Muscle of back (tissue), 11 donors: ENCODE measurements around the gene TPCN1. TPM values are rescaled to one million over a fixed set of nuclear protein-coding genes. Genes with fewer than 3 reads are reported as not detected.
"Not testable (repeated sequence)": the region's sequence is repeated elsewhere in the genome, so short reads cannot be mapped to it uniquely, and the experiment has no call there.

Source experiments
- DNase-seq, 3 donors: peaks; one replicate each; pipeline versions ENCODE4 v3.0.0 to v3.0.0-alpha.2; 2013
- polyA plus RNA-seq, 10 donors: library from polyadenylated mRNA; unstranded; fragments of 120-200 nt; gene quantifications; one replicate each; pipeline ENCODE4 v1.2.1, GENCODE V29; 2013; ENCODE audit not compliant: insufficient read length in 10 of 10

The TPCN1 gene
- polyA plus RNA-seq, 10 donors = 20.7 to 55.2 (median 32.0) TPM

DNA sequence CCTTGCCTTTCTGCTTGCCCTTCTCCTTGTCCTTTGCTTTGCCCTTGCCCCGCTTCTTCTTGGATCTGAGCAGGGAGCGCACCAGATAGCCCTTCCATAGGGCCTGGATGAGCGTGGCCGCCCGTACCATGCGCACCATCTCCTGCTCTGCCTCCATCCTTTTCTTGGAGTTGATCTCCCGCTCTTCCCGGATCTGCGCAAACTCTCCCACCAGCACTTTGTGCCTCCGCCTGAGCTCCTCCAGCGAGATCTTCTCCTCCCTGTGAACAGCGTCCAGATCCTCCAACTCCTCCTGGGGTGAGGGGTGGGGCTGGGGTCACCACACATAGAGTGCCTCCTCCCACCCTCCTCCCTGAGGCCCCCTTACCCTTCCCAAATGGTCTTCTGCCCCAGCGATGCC, 25.7 kb upstream of the TPCN1 start:
- no peak for DNase-seq

- DNase-seq = no peak
These were observed 24.7 kb upstream of the TPCN1 start for GRCh38 chr12:113196582-113196981.

DNA sequence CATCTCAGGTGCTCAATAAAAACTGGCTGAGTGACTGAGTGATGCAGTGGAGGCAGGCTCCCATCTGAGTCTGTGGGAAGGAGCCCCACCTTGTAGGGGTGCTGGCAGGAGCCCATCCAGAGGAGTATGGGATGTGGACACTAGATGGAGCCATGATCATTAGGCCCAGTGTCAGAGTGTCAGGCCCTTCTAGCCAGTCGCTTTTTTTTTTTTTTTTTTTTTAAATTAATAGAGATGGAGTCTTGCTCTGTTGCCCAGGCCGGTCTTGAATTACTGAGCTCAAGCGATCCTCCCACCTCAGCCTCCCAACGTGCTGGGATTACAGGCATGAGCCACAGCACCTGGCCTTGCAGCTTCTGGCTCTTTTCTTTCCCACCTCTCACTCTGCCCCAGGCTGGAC, 24.3 kb upstream of the TPCN1 start:
- peak in 2 of 3 donors; percentile 75 to 87 for DNase-seq

GRCh38 chr12:113197518-113198077, 23.7 kb upstream of the TPCN1 start:
- no peak for DNase-seq

- no peak for DNase-seq
These were observed 23.0 kb upstream of the TPCN1 start for GRCh38 chr12:113198296-113198695.

- no peak for DNase-seq
These were observed 21.1 kb upstream of the TPCN1 start for GRCh38 chr12:113200021-113200797.

DNA sequence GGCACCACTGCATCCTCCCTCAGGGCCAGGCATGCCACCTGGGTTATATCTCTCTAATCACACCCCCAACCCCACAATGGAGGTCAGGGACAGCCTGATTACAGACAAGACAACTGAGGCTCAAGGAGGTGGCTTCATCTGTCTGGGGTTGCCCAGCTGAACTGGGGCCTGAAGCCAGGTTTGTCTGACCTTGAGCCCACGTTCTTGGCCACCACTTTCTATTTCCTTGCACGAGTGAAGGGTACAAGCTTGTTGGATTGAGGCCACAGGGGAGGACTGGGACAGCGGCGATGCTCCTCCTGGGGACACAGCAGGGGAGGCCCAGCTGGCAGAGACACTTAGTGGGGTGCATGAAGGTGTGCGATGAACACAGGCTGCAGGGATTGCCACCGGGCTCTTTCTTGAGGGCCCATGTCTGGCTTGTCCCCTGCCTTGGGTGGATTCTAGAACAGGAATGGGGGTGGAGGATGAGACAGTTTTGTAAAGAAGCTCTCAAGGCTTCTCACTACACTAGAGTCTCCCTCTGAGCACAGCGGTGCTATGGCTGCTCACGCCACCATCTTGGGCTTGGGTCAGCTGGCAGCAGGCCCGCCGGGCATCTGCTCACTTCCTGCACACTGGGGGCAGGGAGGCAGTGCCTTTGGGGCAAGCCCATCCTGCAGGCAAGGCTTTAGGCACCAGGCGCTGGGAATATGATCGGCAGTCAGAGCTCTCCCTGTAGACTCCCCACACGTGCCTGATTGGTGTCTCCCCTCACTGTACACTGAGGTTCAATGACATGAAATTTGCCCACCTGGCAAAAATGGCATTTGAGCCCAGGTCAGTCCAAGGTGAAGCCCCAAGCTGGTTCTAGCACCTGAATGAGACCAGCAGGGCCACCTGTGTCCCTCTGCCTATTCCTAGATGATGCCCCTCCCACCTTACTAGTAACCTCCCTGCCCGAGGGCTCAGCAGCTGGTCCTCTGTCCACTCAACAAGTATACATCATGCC, 19.8 kb upstream of the TPCN1 start:
- no peak for DNase-seq

- DNase-seq = no peak
These were observed 18.8 kb upstream of the TPCN1 start for GRCh38 chr12:113202300-113203075.

DNA sequence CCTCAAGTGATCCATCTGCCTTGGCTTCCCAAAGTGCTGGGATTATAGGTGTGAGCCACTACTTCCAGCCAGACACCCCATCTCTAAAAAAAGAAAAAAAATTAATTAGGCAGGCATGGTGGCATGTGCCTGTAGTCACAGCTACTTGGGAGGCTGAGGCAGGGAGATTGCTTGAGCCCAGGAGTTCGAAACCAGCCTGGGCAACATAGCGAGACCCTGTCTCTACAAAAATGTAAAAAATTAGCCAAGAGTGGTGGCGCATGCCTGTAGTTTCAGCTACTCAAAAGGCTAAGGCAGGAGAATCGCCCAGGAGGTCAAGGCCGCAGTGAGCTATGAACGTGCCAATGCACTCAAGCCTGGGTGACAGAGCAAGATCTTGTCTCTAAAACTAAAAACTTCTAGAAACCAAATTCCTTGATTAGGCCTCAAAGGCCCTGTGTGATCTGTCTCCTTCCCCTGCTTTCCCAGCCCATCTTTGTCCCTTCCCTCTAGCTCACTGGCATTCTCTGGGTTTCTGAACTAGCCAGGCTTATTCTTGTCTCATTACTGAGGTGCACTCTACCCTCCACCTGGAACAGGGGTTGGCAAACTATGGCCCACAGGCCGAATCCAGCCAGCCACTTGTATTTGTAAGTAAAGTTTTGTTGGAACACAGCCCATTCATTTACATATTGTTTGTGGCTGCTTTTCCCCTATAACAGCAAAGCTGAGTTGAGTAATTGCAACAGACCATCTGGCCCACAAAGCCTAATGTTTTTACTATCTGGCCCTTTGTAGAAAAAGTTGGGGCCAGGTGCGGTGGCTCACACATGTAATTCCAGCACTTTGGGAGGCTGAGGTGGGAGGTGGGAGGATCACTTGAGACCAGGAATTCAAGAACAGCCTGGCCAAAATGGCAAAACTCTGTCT, 17.2 kb upstream of the TPCN1 start:
- no peak for DNase-seq

DNA sequence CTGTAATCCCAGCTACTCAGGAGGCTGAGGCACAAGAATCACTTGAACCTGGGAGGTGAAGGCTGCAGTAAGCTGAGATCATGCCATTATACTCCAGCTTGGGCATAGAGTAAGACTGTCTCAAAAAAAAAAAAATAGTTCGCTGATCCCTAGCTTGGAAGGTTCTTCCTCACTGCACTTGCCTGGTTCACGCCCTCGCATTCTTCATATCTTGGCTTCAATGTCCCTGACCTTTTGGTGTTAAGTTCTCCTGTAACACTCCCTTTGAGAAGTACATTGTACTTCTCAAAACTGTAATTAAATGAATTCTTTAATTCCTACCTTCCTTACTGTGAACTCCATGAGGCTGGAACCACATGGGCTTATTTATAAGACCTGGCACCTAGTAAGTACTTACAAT, 16.5 kb upstream of the TPCN1 start:
- DNase-seq = no peak

GRCh38 chr12:113206802-113207201, 14.5 kb upstream of the TPCN1 start:
- DNase-seq = not testable (repeated sequence)

DNA sequence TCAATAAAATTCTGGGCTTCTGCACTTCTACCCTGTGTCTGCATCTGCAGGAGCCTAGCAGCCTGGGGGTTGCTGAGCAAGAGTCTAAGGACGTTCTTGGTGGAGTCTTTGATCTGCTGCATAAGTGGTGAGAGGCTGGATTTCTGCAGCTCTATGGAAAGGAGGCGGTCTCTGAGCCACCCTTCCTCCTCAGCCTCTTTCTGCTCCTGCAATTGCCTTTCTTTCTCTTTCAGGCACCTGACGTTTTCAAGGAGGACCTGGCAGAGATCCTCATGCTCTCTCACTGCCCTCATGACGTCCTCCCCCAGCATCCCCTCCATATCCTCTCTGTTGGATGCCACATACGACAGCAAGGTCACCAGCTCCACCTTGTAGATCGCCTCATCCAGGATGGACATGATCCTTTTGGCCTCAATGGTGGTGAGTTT, 13.6 kb upstream of the TPCN1 start:
- DNase-seq = no peak

DNA sequence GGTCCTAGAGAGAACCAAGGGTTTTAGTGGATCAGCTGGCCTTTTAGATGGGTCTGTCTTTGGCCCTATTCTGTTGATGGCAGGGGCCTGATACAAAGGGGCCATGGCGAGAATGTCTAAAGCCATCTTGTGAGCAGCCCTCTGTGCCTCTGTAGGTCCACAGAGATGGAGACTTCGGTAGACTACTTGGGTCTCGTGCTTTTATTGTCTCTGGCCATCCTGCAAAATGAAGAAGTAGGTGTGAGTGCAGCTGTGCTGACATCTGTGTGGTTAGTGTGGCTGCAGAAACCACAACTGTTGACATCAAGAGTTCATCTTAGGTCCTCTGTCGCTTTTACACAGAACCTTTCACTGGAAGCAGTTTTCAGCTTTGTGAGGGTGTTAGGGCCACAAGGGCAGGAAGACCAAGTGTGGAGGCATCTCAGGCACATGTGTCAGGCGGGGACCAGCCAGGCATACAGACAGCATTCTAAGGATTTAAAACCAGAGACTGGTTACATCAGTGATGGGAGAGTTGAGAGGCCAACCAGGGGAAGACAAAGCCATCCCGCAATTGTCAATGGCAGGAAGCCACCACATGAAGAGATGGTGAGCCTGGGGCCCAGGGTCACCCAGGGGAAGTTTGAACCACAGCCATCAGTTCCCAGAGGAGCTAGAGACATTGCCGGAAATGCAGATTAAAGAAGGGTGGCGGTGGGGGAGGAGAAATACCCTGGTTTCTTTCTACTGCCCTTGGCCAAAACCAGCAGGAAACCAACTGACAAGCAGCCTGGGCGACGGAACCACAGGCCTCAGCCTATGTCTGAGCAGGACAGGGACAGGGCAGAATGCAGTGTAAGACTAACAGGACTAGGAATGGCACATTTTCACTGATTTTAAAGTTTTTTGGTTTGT, 13.0 kb upstream of the TPCN1 start:
- DNase-seq = peak in 1 of 3 donors; percentile 59

DNA sequence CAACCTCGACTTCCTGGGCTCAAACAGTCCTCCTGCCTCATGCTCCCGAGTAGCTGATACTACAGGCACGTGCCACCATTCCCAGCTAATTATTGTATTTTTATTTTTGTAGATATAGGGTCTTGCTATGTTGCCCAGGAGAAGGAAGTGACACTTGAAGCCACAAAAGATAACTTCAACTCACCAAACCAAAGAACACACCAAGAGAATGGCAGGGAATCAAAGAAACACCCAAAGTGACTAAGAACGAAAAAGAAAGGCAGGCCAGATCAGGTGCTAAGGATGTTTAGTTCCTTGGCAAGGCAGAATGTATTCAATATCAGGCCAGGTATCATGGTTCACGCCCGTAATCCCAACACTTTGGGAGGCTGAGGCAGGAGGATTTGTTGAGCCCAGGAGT, 10.1 kb upstream of the TPCN1 start:
- no peak for DNase-seq

DNA sequence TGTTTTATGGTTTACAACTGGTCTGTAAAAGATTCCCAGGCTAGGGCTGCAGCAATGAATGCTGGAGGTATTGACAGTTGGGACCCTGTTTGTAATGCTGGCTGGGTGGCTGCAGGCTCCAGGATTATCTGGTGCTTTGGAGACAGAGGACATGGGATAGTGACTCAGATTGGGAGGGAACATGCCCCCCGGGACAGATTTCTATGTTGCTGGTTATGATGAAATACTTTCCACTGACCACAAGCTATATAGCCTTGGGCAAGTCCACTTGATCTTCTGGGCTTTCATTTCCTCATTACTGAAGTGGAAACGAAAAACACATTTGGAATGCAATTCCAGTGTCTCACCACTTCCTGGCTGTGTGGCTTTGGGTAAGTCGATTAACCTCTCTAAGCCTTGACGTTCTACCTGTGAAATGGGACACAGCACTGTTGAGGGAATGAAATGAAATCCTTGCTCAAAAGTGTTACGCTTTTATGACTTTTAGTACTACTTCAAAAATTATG, 6.3 kb upstream of the TPCN1 start:
- DNase-seq = peak; percentile 41 to 88 (median 64)

- no peak for DNase-seq
These were observed 5.2 kb upstream of the TPCN1 start for GRCh38 chr12:113216027-113216426.

DNA sequence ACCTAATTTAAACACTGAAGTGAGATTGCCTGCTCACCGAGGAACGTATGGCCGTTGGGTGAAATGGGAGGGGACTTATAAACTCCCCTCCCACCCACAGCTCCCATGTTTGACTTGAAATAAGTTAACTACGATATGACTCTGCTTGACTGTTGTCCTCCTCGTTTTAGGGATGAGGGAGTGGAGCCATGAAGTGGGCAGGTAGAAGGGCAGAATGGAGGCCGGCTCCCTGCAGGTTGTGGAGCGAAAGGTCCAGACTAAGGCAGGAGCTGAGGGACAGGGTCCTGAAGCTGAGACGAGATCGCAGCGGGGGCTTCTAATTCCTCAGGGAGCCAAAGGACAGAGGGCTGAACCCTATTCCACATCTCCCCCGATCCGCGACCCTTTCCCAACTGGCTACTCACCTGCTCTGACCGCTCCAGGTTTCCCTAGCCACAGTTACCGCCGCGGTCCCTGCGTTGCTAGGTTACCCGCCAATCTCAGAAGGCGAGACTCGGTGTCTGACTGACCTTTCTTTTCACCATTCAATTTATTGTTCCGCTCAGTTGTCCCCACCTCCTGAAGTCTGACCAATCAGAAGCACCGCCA, 577 bp upstream of the TPCN1 start:
- DNase-seq = no peak

DNA sequence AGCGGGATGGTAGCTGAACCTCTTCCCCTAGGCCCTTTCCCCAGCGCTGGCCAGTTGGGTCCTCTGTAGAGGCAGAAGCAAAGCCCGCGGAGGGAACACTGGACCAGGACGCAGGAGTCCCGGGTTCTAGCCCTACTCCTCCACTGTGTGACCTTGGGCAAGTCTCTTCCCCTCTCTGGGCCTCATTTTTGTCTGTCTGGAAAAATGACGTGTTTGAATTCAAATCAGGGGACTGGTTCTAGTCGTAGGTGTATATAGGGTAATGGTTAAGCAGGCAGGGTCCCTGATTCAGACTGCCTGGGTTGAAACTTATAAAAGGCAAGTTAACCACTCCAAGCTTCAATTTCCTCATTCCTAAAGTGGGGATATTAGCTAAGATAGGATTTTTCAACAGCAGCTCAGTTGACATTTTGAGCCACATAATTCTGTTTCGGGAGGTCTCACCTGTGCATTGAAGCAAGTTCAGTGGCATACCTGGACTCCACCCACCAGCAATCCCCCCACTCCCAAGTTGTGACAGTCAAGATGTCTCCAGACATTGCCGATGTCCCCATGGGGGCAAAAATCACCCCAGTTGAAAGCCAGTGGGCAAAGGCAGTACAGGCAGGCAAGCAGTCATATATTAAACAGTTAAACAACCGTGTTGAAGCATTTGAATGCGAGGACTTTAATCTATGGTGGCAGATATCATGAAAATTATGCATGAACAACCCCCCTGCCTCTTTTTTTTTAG, 899 bp downstream of the TPCN1 start:
- DNase-seq = no peak
